Endodermal cell (in vitro differentiated cells): ENCODE data around the gene SYT3. TPM values are rescaled to one million over a fixed set of nuclear protein-coding genes. Genes with fewer than 3 reads are reported as not detected.

Experiments used
- DNase-seq: peaks from one replicate; pipeline ENCODE4 v3.0.0-alpha.2; 2017
- H3K27ac ChIP-seq: 2 replicates; pipeline ENCODE4 v1.5.1; 2013; ENCODE audit warnings: mild to moderate bottlenecking, low read depth, low read length, moderate library complexity
- H3K27me3 ChIP-seq: 2 replicates; pipeline ENCODE4 v1.6.1; 2013; ENCODE audit warnings: mild to moderate bottlenecking, low read length, moderate library complexity; ENCODE audit not compliant: insufficient read depth, control insufficient read depth, poor library complexity, severe bottlenecking
- H3K36me3 ChIP-seq: 2 replicates; pipeline ENCODE4 v1.7.0; 2013; ENCODE audit warnings: mild to moderate bottlenecking, low read length, moderate library complexity; ENCODE audit not compliant: control insufficient read depth, insufficient read depth
- H3K4me1 ChIP-seq: one replicate; pipeline ENCODE4 v1.7.0; 2013; ENCODE audit warnings: low read length; ENCODE audit not compliant: control insufficient read depth, insufficient read depth
- H3K4me3 ChIP-seq: 2 replicates; pipeline ENCODE4 v1.5.1; 2013; ENCODE audit warnings: mild to moderate bottlenecking, low read length, moderate library complexity
- H3K9ac ChIP-seq: 2 replicates; pipeline ENCODE4 v1.6.1; 2013; ENCODE audit warnings: mild to moderate bottlenecking, low read length, moderate library complexity; ENCODE audit not compliant: poor library complexity, severe bottlenecking; ENCODE audit errors: extremely low read depth
- H3K9me3 ChIP-seq: 2 replicates; pipeline ENCODE4 v1.6.1; 2013; ENCODE audit warnings: mild to moderate bottlenecking, low read length, moderate library complexity; ENCODE audit not compliant: control insufficient read depth
- H3K27ac Mint-ChIP-seq: 2 replicates; pipeline ENCODE4 v1.8.0; 2020; ENCODE audit warnings: mixed read lengths
- H3K27me3 Mint-ChIP-seq: 2 replicates; pipeline ENCODE4 v1.8.0; 2021; ENCODE audit warnings: mild to moderate bottlenecking, mixed read lengths; ENCODE audit not compliant: insufficient read depth
- H3K36me3 Mint-ChIP-seq: 2 replicates; pipeline ENCODE4 v1.8.0; 2020; ENCODE audit warnings: low read depth, mixed read lengths
- H3K4me1 Mint-ChIP-seq: 2 replicates; pipeline ENCODE4 v1.8.0; 2020; ENCODE audit warnings: mixed read lengths
- H3K4me3 Mint-ChIP-seq: 2 replicates; pipeline ENCODE4 v1.8.0; 2020; ENCODE audit warnings: mild to moderate bottlenecking, moderate library complexity, mixed read lengths
- H3K9me3 Mint-ChIP-seq: 2 replicates; pipeline ENCODE4 v1.8.0; 2020; ENCODE audit warnings: mild to moderate bottlenecking, mixed read lengths
- WGBS, 2 experiments: methylation state at CpG; one replicate each; pipeline versions ENCODE4 v1.1.5 to v1.1.7; 2013; ENCODE audit warnings: missing lambda C conversion rate in 2 of 2, mixed read lengths in 1 of 2; ENCODE audit not compliant: insufficient coverage in 1 of 2, insufficient read length in 1 of 2; 5-methylcytosine and 5-hydroxymethylcytosine counted together
- total RNA-seq, 2 donors: library from RNA; stranded (reverse); fragmentation: NEBNext Ultra II Directional in 1 of 2; extraction: Animal tissue kit (Norgen Biotek cat#: 25700) in 1 of 2; gene quantifications; 2 replicates in 1 of 2; 3 replicates in 1 of 2; pipeline ENCODE4 v1.2.1, GENCODE V29; 2021
- TF ChIP-seq, protein P1 (sequence below): fragments of 200-600 bp; sonication (generic); conservative IDR thresholded peaks from 2 replicates; pipeline ENCODE4 v1.5.0; 2021; ENCODE audit warnings: antibody characterized with exemption, mild to moderate bottlenecking

SYT3 gene
- total RNA-seq, 2 donors from 2014 or later: 1.7 to 1.9 TPM

DNA sequence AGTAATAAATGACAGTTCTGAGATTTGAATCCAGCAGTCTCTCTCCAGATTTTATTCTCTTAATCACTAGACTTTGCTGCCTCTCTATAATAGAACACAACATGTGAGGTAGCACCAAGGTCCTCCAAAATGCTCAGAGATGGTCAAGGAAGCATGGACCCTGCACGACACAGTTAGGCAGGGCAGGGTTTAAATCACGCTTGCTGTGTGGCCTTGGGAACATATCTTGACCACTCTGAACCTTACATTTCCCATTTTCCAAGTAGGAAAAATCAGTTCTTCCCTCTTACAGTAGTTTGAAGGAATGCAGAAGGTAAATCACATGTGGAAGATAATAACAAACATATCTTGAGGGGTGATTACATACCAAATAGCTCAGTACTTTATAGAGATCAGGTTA, 6.3 kb downstream of the SYT3 start:
- Mint-ChIP-seq H3K27me3 (peaks cover 41% of the 10 kb centered on the region), H3K9me3 (peaks cover 30% of the 10 kb centered on the region), H3K36me3 (no peaks in the 10 kb centered on the region)

DNA sequence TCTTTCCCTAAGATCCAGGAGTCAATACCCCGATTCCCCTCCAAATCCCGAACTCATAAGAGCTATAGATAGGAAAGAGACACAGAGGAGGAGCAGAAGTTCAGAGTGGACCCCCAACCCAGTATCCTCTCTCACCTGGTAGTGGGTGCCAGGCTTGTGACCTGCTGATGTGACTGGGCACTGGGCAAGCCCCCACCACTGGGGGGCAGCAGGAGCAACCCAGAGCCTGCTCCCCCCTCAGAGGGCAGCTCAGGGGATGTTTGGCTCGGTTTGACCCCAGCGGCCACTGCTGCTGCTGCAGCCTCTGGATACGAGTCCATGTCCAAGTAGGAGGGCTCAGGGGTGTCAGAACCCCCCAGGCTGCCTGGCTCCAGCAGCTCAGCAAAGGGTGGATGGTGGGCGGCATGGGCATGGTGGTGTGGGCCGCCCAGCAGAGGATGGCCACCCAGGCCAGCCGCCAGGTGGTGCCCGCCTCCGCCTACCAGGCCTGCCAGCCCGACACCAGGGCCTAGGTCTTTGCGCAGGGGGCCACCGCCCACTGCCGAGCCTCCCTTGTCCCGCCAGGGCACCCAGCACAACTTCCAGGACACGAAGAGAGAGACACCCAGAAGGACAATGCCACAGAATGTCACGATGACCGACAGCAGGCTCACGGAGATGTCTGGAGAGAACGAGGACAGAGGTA, 7.4 kb downstream of the SYT3 start:
- Histone ChIP-seq H3K9me3 (peaks cover 26% of the 10 kb centered on the region), H3K4me3 (no peak overlapping the region), H3K27ac (no peak overlapping the region), H3K4me1 (no peaks in the 10 kb centered on the region), H3K9ac (no peak overlapping the region), H3K36me3 (no peaks in the 10 kb centered on the region), H3K27me3 (peaks cover 5% of the 10 kb centered on the region)
- H3K9me3 Mint-ChIP-seq: peaks cover 30% of the 10 kb centered on the region
- H3K4me3 Mint-ChIP-seq: no peak overlapping the region
- TF ChIP-seq, protein P1, sequence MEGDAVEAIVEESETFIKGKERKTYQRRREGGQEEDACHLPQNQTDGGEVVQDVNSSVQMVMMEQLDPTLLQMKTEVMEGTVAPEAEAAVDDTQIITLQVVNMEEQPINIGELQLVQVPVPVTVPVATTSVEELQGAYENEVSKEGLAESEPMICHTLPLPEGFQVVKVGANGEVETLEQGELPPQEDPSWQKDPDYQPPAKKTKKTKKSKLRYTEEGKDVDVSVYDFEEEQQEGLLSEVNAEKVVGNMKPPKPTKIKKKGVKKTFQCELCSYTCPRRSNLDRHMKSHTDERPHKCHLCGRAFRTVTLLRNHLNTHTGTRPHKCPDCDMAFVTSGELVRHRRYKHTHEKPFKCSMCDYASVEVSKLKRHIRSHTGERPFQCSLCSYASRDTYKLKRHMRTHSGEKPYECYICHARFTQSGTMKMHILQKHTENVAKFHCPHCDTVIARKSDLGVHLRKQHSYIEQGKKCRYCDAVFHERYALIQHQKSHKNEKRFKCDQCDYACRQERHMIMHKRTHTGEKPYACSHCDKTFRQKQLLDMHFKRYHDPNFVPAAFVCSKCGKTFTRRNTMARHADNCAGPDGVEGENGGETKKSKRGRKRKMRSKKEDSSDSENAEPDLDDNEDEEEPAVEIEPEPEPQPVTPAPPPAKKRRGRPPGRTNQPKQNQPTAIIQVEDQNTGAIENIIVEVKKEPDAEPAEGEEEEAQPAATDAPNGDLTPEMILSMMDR: peak; percentile 37
- H3K4me1 Mint-ChIP-seq: no peaks in the 10 kb centered on the region
- no peak for DNase-seq
- no peaks in the 10 kb centered on the region for H3K36me3 Mint-ChIP-seq
- H3K27ac Mint-ChIP-seq: no peak overlapping the region
- 81 to 84% methylated on average over 6 to 20 of the region's 20 CpGs for WGBS, 2 experiments
- peaks cover 35% of the 10 kb centered on the region for H3K27me3 Mint-ChIP-seq

More for the DNA sequence above, 6.3 kb downstream of the SYT3 start:
- Mint-ChIP-seq H3K4me1 (peaks cover under 1% of the 10 kb centered on the region), H3K27ac (no peak overlapping the region), H3K4me3 (no peak overlapping the region)
- H3K27ac ChIP-seq: no peak overlapping the region
- H3K27me3 ChIP-seq: peaks cover 16% of the 10 kb centered on the region
- DNase-seq: no peak
- H3K36me3 ChIP-seq: no peaks in the 10 kb centered on the region
- H3K4me3 ChIP-seq: no peak overlapping the region
- no peaks in the 10 kb centered on the region for H3K4me1 ChIP-seq
- no peak overlapping the region for H3K9ac ChIP-seq
- peaks cover 26% of the 10 kb centered on the region for H3K9me3 ChIP-seq
- WGBS, 2 experiments: 63 to 100% methylated on average over 1 to 2 of the region's 2 CpGs
- TF ChIP-seq, protein P1: no peak

DNA sequence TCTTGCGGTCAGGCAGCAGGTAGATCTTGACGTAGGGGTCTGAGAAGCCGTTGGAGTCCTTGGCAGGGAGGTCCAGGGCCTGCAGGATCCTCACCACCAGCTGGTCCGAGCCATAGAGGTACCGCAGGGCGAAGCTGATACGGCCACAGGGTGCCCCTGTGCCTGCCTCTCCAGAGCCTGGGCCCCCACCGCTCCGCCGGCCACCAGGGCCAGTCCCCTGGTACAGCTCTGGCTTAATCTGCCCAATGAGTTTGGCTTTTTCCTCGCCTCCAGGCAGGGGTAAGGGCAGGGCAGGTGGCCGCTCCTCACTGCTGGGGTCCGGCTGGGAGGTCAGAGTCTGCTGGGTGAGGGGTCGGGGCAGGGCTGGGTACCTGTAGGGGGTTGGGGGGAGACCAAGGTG, 9.9 kb downstream of the SYT3 start:
- Histone ChIP-seq H3K9me3 (peaks cover 10% of the 10 kb centered on the region), H3K9ac (no peak overlapping the region), H3K27me3 (no peaks in the 10 kb centered on the region), H3K36me3 (no peaks in the 10 kb centered on the region), H3K27ac (no peak overlapping the region), H3K4me3 (no peak overlapping the region), H3K4me1 (no peaks in the 10 kb centered on the region)
- Mint-ChIP-seq H3K27ac (no peak overlapping the region), H3K27me3 (peaks cover 24% of the 10 kb centered on the region), H3K9me3 (peaks cover 17% of the 10 kb centered on the region), H3K4me3 (no peak overlapping the region), H3K36me3 (no peaks in the 10 kb centered on the region), H3K4me1 (no peaks in the 10 kb centered on the region)
- 83 to 86% methylated on average over 10 to 14 of the region's 14 CpGs for whole genome bisulfite sequencing, 2 experiments
- TF ChIP-seq, protein P1: no peak
- DNase-seq: no peak
